HG03571 (cell line): ENCODE results near the gene NLK.
"Not testable (repeated sequence)": the region's sequence is repeated elsewhere in the genome, so short reads cannot be mapped to it uniquely, and the experiment has no call there.

Experiments used
- ATAC-seq: cut with Tn5 transposase; IDR thresholded peaks from one replicate; pipeline ENCODE4 v1.9.1; 2021; ENCODE audit not compliant: unreplicated experiment

Gene NLK

GRCh38 chr17:28228109-28228840 lies 185.8 kb downstream of the NLK start:
- no peak for ATAC-seq

GRCh38 chr17:28228986-28229729 lies 186.7 kb downstream of the NLK start:
- no peak for ATAC-seq

- no peak for ATAC-seq
Observed at GRCh38 chr17:28230011-28230410, 187.5 kb downstream of the NLK start.

GRCh38 chr17:28230607-28231006 lies 188.1 kb downstream of the NLK start:
- ATAC-seq = not testable (repeated sequence)

GRCh38 chr17:28231624-28232023 lies 189.1 kb downstream of the NLK start:
- ATAC-seq = not testable (repeated sequence)

- not testable (repeated sequence) for ATAC-seq
Observed at GRCh38 chr17:28232966-28233870, 190.7 kb downstream of the NLK start.

GRCh38 chr17:28233872-28234856 lies 191.7 kb downstream of the NLK start:
- not testable (repeated sequence) for ATAC-seq

- ATAC-seq = not testable (repeated sequence)
Observed at GRCh38 chr17:28235066-28235700, 192.7 kb downstream of the NLK start.

GRCh38 chr17:28236033-28236653 lies 193.7 kb downstream of the NLK start:
- ATAC-seq = not testable (repeated sequence)

GRCh38 chr17:28238547-28239270 lies 196.2 kb downstream of the NLK start:
- ATAC-seq = not testable (repeated sequence)

- ATAC-seq = no peak
Observed at GRCh38 chr17:28239271-28239624, 196.8 kb downstream of the NLK start.

- ATAC-seq = no peak
Observed at GRCh38 chr17:28240688-28241340, 198.3 kb downstream of the NLK start.

- ATAC-seq = no peak
Observed at GRCh38 chr17:28242791-28243190, 200.3 kb downstream of the NLK start.

GRCh38 chr17:28243268-28243667 lies 200.8 kb downstream of the NLK start:
- ATAC-seq = not testable (repeated sequence)

GRCh38 chr17:28244446-28244845 lies 202.0 kb downstream of the NLK start:
- no peak for ATAC-seq
